ENCODE data around the gene ROGDI.

- no peak for TF ChIP-seq POLR2A (IDR thresholded peaks at IDR 0.05)
- TF ChIP-seq, protein P1, sequence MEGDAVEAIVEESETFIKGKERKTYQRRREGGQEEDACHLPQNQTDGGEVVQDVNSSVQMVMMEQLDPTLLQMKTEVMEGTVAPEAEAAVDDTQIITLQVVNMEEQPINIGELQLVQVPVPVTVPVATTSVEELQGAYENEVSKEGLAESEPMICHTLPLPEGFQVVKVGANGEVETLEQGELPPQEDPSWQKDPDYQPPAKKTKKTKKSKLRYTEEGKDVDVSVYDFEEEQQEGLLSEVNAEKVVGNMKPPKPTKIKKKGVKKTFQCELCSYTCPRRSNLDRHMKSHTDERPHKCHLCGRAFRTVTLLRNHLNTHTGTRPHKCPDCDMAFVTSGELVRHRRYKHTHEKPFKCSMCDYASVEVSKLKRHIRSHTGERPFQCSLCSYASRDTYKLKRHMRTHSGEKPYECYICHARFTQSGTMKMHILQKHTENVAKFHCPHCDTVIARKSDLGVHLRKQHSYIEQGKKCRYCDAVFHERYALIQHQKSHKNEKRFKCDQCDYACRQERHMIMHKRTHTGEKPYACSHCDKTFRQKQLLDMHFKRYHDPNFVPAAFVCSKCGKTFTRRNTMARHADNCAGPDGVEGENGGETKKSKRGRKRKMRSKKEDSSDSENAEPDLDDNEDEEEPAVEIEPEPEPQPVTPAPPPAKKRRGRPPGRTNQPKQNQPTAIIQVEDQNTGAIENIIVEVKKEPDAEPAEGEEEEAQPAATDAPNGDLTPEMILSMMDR (IDR thresholded peaks at IDR 0.05): no peak
- TF ChIP-seq POLR2AphosphoS5 (IDR thresholded peaks at IDR 0.05): no peak
These were observed 2.0 kb downstream of the ROGDI start for GRCh38 chr16:4800290-4801041.

Data from suprapubic skin (tissue), 4 donors.